ENCODE data around the gene LHX3.

The LHX3 gene

GRCh38 chr9:136204838-136205706, at the start of gene LHX3:
LHX3 (minus strand) TSS chr9:136205128; CDS start chr9:136205012, 116 bp downstream.
- no peak for DNase-seq

GRCh38 chr9:136253246-136254130, 48.6 kb upstream of the LHX3 start:
- DNase-seq: no peak

- DNase-seq: no peak
Observed at GRCh38 chr9:136252846-136253245, 47.9 kb upstream of the LHX3 start.

GRCh38 chr9:136252281-136252680, 47.4 kb upstream of the LHX3 start:
- DNase-seq: no peak

- DNase-seq: no peak
Observed at GRCh38 chr9:136251264-136252115, 46.6 kb upstream of the LHX3 start.

GRCh38 chr9:136250676-136251075, 45.7 kb upstream of the LHX3 start:
- no peak for DNase-seq

- no peak for DNase-seq
Observed at GRCh38 chr9:136249877-136250559, 45.1 kb upstream of the LHX3 start.

GRCh38 chr9:136248951-136249876, 44.3 kb upstream of the LHX3 start:
- no peak for DNase-seq

GRCh38 chr9:136247947-136248637, 43.2 kb upstream of the LHX3 start:
- no peak for DNase-seq

GRCh38 chr9:136247551-136247916, 42.6 kb upstream of the LHX3 start:
- no peak for DNase-seq

GRCh38 chr9:136246849-136247550, 42.1 kb upstream of the LHX3 start:
- no peak for DNase-seq

GRCh38 chr9:136245219-136246150, 40.6 kb upstream of the LHX3 start, which contains the start of gene QSOX2:
QSOX2 (minus strand) TSS chr9:136245812; CDS start chr9:136245803, 9 bp downstream.
- peak; percentile 78 to 82 for DNase-seq

GRCh38 chr9:136244969-136245218, 40.0 kb upstream of the LHX3 start:
- DNase-seq: no peak

- peak; percentile 68 to 79 for DNase-seq
Observed at GRCh38 chr9:136244122-136244968, 39.4 kb upstream of the LHX3 start.

- DNase-seq: no peak
Observed at GRCh38 chr9:136243631-136244030, 38.7 kb upstream of the LHX3 start.

GRCh38 chr9:136242918-136243525, 38.1 kb upstream of the LHX3 start:
- DNase-seq: no peak

- DNase-seq: no peak
Observed at GRCh38 chr9:136242248-136242647, 37.3 kb upstream of the LHX3 start.
